GOT3 (cell line): ENCODE measurements around the gene CD276.
"Not testable (repeated sequence)": the region's sequence is repeated elsewhere in the genome, so short reads cannot be mapped to it uniquely, and the experiment has no call there.

ENCODE experiments used
- DNase-seq: peaks from one replicate; lab custom pipeline; 2025; ENCODE audit warnings: mixed read lengths; lab: John Stamatoyannopoulos, UW

The CD276 gene

GRCh38 chr15:73683777-73684580 lies at the start of gene CD276:
Gene CD276, plus strand, starts transcription at chr15:73684383. Its CDS starts 15,257 bp downstream, at chr15:73699640.
- DNase-seq, result peak; percentile 43

GRCh38 chr15:73637527-73637926 lies 46.7 kb upstream of the CD276 start:
- no peak for DNase-seq

- DNase-seq, result not testable (repeated sequence)
Observed at GRCh38 chr15:73639464-73639863, 44.7 kb upstream of the CD276 start.

- no peak for DNase-seq
Observed at GRCh38 chr15:73647259-73648013, 36.7 kb upstream of the CD276 start.

GRCh38 chr15:73648014-73648295 lies 36.2 kb upstream of the CD276 start:
- no peak for DNase-seq

GRCh38 chr15:73650416-73651126 lies 33.6 kb upstream of the CD276 start:
- no peak for DNase-seq

- no peak for DNase-seq
Observed at GRCh38 chr15:73654659-73655058, 29.5 kb upstream of the CD276 start.

GRCh38 chr15:73655724-73656123 lies 28.5 kb upstream of the CD276 start:
- no peak for DNase-seq

GRCh38 chr15:73658645-73659044 lies 25.5 kb upstream of the CD276 start:
- DNase-seq, result no peak

GRCh38 chr15:73660455-73660854 lies 23.7 kb upstream of the CD276 start:
- no peak for DNase-seq

- DNase-seq, result no peak
Observed at GRCh38 chr15:73674587-73674986, 9.6 kb upstream of the CD276 start.

- no peak for DNase-seq
Observed at GRCh38 chr15:73677146-73677607, 7.0 kb upstream of the CD276 start.

- DNase-seq, result no peak
Observed at GRCh38 chr15:73677733-73678132, 6.5 kb upstream of the CD276 start.

- DNase-seq, result no peak
Observed at GRCh38 chr15:73678498-73678897, 5.7 kb upstream of the CD276 start.

- no peak for DNase-seq
Observed at GRCh38 chr15:73679180-73679579, 5.0 kb upstream of the CD276 start.

GRCh38 chr15:73679964-73680363 lies 4.2 kb upstream of the CD276 start:
- no peak for DNase-seq

GRCh38 chr15:73680549-73680948 lies 3.6 kb upstream of the CD276 start:
- DNase-seq, result no peak

- DNase-seq, result no peak
Observed at GRCh38 chr15:73681063-73681462, 3.1 kb upstream of the CD276 start.

GRCh38 chr15:73681856-73682599 lies 2.2 kb upstream of the CD276 start:
- no peak for DNase-seq

- DNase-seq, result no peak
Observed at GRCh38 chr15:73682600-73683090, 1.5 kb upstream of the CD276 start.

GRCh38 chr15:73683257-73683776 lies 866 bp upstream of the CD276 start:
- DNase-seq, result no peak
